Skin epidermis (tissue), 12 donors: Measurements from ENCODE around the gene SKAP1.
"Not testable (repeated sequence)": the region's sequence is repeated elsewhere in the genome, so short reads cannot be mapped to it uniquely, and the experiment has no call there.

Experiments used
- H3K27ac ChIP-seq, 21 experiments: fragments of 200-600 bp; sonication (generic) in 11 of 21; one replicate each; pipeline ENCODE4 v1.5.0; 2020; ENCODE audit warnings: mild to moderate bottlenecking in 3 of 21, inconsistent platforms in 2 of 21, moderate library complexity in 2 of 21
- H3K4me3 ChIP-seq, 7 experiments: fragments of 200-600 bp; sonication (generic) in 2 of 7; one replicate each; pipeline ENCODE4 v1.5.0; 2020; ENCODE audit warnings: inconsistent platforms in 2 of 7, mild to moderate bottlenecking in 2 of 7, moderate library complexity in 1 of 7

The SKAP1 gene

DNA sequence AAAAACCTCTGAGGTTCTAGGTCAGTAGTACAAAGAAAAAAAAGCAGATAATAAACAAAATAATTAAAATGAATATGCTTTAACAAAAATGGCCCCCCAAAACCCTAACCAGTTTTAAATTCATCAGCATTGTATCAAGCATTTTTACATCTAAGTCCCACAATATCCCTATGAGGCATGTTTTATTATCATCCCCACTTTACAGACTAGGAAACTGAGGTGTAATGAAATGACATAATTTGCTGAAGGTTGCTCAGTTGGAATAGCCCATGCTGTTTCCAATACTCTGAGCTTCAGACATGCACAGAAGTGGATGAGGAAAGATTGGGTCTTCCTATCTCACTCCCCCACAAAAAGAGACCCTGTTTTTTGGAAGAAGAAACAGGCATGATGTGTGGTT is 234.1 kb downstream of the SKAP1 start:
- H3K27ac ChIP-seq = no peak overlapping the region

GRCh38 chr17:48194097-48194550 is 235.9 kb downstream of the SKAP1 start:
- Histone ChIP-seq H3K4me3 (no peak overlapping the region), H3K27ac (no peak overlapping the region)

More for the DNA sequence above, 234.1 kb downstream of the SKAP1 start:
- H3K4me3 ChIP-seq = no peak overlapping the region

DNA sequence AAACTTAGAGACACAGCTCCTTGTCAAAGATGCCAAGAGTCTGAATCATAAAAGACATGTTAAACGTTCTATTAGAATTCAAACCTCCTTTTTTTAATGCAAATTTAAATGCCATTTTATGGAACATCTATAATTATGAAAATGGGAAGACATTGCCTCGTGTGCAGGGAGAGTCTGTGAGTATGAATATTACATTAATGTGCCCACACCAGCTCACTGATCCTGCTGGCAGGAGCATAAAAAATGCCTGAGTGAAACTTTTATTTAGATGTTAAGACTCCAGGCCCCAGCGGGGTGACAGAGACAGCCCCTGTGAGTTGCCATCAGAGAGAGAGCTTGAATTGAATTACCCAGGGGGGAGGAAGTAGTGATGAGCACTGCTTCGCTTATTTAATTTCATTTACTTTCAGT is 237.7 kb downstream of the SKAP1 start:
- Histone ChIP-seq H3K4me3 (no peak overlapping the region), H3K27ac (no peak overlapping the region)

GRCh38 chr17:48191362-48191761 is 238.7 kb downstream of the SKAP1 start:
- Histone ChIP-seq H3K27ac (no peak overlapping the region), H3K4me3 (no peak overlapping the region)

DNA sequence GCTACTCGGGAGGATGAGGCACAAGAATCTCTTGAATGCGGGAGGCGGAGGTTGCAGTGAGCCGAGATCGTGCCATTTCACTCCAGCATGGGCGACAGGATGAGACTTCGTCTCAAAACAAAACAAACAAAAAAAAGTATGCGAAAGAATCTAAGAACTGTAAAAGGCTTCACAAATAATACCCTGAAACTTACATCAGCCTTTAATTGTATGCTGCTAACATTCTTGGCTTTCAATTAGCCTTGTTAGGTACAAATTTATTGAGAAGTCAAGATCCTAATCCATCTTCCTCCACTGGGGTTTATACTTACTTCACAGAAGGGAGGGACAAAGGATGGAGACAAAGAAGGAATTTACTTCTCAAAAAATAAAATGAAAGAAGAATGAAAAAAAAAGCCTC is 239.1 kb downstream of the SKAP1 start:
- Histone ChIP-seq H3K4me3 (no peak overlapping the region), H3K27ac (no peak overlapping the region)

- no peak overlapping the region for H3K27ac ChIP-seq
- H3K4me3 ChIP-seq = no peak overlapping the region
Measured at GRCh38 chr17:48187872-48188608, 242.0 kb downstream of the SKAP1 start.

- not testable (repeated sequence) for H3K27ac ChIP-seq, H3K4me3 ChIP-seq
Measured at GRCh38 chr17:48186317-48186716, 243.7 kb downstream of the SKAP1 start.

DNA sequence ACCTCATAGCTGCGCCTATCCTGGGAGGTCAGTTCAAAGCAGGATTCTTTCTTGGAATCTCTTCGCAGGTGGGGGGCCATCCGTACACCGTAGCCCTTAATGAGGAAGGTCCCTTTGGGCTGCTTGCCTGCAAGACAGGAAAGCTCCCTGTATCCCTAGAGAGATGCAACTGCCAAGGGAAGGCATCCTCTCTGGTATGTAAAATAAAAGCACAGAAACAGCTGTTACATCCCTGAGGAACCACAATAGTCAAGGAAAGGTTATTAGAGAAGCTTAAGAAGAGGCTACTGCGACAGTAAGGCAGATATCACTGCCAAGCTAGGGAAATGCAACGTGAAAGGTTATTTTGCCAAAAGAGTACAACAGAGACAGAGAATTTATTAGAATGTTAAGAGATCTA is 245.3 kb downstream of the SKAP1 start:
- H3K4me3 ChIP-seq = no peak overlapping the region
- no peak overlapping the region for H3K27ac ChIP-seq

DNA sequence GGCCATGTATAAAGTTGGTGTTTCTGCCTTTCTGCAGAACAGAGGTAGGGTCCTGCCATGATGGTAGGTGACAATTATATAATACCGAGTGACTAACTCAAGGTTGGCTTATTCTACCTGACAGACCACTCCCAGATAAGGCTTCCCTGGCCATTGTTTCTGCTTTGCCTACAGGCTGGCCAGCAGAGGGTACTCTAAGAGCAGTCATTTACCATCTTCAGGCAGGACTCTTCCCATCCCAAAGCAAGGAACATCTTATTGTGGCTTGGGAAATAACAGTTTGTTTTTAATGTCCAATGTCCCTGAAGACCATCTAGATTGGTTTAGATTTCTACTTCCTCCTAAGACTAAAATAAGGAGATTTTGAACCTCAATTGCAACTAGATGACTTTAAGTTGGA is 248.4 kb downstream of the SKAP1 start:
- Histone ChIP-seq H3K27ac (no peak overlapping the region), H3K4me3 (no peak overlapping the region)

DNA sequence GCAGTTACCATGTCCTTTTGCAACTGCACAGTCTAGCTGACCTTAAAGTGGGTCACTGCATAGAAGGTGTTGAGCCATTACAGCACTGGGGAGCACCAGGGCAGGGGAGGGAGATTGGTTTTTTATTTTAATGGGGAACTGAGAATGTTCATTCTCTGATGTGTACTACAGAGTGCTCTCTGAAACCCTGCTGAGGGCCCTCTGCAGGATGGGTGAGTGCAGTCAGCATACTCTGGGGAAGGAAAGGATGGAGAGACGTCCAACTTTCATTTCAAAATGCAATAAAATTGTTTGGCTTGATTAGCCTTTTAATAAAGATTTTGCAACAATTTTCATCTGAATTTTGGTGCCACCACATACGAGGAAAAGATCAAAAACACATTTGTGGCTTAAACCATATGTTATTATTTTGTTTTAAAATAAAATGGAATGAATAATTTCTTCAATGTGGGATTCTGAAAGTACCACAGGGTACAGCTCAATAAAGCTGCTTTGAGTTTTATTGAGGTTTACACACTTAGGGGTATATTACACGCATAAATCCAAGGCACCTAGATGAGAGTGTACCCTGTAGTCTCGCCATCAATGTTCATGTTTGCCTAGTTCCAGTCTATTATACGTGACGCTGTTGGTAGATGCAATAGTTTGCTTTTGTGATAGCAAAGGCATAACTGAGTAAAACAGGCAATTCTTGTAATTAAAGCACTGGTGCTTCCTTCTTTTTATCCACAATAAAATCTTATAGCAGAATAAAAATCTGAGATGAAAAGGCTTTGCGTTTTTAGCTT is 249.0 kb downstream of the SKAP1 start:
- Histone ChIP-seq H3K27ac (no peak overlapping the region), H3K4me3 (no peak overlapping the region)

GRCh38 chr17:48179071-48179945 is 250.7 kb downstream of the SKAP1 start:
- Histone ChIP-seq H3K27ac (no peak overlapping the region), H3K4me3 (no peak overlapping the region)

- Histone ChIP-seq H3K27ac (no peak overlapping the region), H3K4me3 (no peak overlapping the region)
Measured at GRCh38 chr17:48178317-48178716, 251.7 kb downstream of the SKAP1 start.

GRCh38 chr17:48177816-48178215 is 252.2 kb downstream of the SKAP1 start:
- Histone ChIP-seq H3K4me3 (no peak overlapping the region), H3K27ac (no peak overlapping the region)

GRCh38 chr17:48176471-48176855 is 253.6 kb downstream of the SKAP1 start:
- Histone ChIP-seq H3K4me3 (no peak overlapping the region), H3K27ac (no peak overlapping the region)

GRCh38 chr17:48175692-48176470 is 254.1 kb downstream of the SKAP1 start:
- no peak overlapping the region for H3K27ac ChIP-seq
- H3K4me3 ChIP-seq = no peak overlapping the region

DNA sequence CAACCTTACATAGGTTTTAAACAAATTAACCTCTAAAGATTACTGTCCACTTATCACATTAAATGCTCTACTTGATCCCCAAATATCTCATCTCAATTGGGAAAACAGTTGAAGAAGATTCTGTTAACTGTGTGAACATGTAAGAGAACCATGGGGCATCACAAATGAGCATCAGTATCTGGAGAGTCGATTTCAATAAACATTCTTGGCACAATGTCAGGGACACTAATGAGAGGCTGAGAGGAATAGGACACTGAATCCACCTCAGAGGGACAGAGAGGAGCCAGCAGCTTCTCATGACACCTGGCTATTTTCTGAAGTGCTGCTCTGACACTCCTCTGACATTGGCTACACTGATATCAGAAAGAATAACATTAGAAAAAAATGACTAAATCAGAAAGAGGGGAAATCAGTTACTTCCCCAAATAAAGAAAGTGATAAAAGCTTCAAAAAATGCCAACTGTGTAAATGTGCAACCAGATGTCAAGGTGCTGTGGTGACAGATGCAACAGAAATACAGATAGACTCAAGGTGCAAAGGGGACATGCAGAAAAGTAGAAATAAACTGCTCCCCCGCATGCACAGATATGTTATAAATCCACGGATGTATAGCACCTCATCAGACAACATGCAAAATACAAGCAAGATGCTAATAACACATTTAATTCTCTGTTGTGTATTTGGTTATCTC is 255.0 kb downstream of the SKAP1 start:
- no peak overlapping the region for H3K4me3 ChIP-seq
- H3K27ac ChIP-seq = no peak overlapping the region

- Histone ChIP-seq H3K27ac (no peak overlapping the region), H3K4me3 (no peak overlapping the region)
Measured at GRCh38 chr17:48173191-48173984, 256.6 kb downstream of the SKAP1 start.

DNA sequence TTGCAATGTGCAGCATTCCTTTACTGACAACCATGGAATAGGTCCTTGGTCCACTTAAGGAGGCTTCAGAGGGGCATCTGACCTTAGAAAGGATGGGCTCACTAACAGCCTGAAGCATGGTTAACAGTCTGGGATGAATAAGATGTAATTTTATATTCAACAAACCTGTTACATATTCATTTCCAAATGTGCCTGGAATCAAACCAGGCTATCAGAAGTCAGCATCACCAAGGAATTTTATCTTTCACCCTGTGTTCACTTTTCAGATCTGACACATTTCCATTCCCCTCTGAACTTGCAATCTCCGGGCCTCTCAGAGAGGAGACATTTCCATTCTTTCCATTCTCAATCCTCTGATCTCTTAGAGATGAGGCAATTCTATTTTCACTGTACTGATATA is 260.1 kb downstream of the SKAP1 start:
- Histone ChIP-seq H3K27ac (no peak overlapping the region), H3K4me3 (no peak overlapping the region)
